GM23338 (cell line): ENCODE data around the gene GTSE1. TPM values are rescaled to one million over a fixed set of nuclear protein-coding genes. Genes with fewer than 3 reads are reported as not detected.

Source experiments
- ATAC-seq: fragments of 200-7000 bp; cut with Tn5 transposase; 3 replicates; pipeline ENCODE4 v1.9.1; 2020
- DNase-seq: peaks from one replicate; pipeline ENCODE4 v3.0.0-alpha.2; 2015; ENCODE audit warnings: low spot score
- H2AFZ ChIP-seq: fragments of 200-600 bp; sonication (generic); 2 replicates; pipeline ENCODE4 v1.8.0; 2016; ENCODE audit warnings: antibody characterized with exemption, mild to moderate bottlenecking, moderate library complexity
- H3F3A ChIP-seq: fragments of 200-600 bp; sonication (generic); replicated peaks from 2 replicates; pipeline ENCODE4 v1.8.0; 2017; ENCODE audit warnings: antibody characterized with exemption, mixed run types, low read depth
- H3K27ac ChIP-seq: fragments of 200-600 bp; sonication (generic); 2 replicates; pipeline ENCODE4 v1.6.1; 2016; ENCODE audit warnings: low read depth
- H3K27me3 ChIP-seq: fragments of 200-600 bp; sonication (generic); 2 replicates; pipeline ENCODE4 v1.8.0; 2016; ENCODE audit warnings: mild to moderate bottlenecking, mixed run types, moderate library complexity; ENCODE audit not compliant: insufficient read depth
- H3K36me3 ChIP-seq: fragments of 200-600 bp; sonication (generic); 2 replicates; pipeline ENCODE4 v1.8.0; 2016; ENCODE audit warnings: mild to moderate bottlenecking; ENCODE audit not compliant: insufficient read depth
- H3K4me1 ChIP-seq: fragments of 200-600 bp; sonication (generic); 2 replicates; pipeline ENCODE4 v1.8.0; 2016; ENCODE audit warnings: mild to moderate bottlenecking, moderate library complexity; ENCODE audit not compliant: insufficient read depth
- H3K4me2 ChIP-seq: fragments of 200-600 bp; sonication (generic); 2 replicates; pipeline ENCODE4 v1.7.1; 2017; ENCODE audit warnings: mixed run types
- H3K4me3 ChIP-seq: fragments of 200-600 bp; sonication (generic); 2 replicates; pipeline ENCODE4 v1.6.1; 2016; ENCODE audit warnings: mixed run types
- H3K79me2 ChIP-seq: fragments of 200-600 bp; sonication (generic); replicated peaks from 2 replicates; pipeline ENCODE4 v1.8.0; 2017; ENCODE audit warnings: mild to moderate bottlenecking; ENCODE audit not compliant: insufficient read depth
- H3K9me2 ChIP-seq: fragments of 200-600 bp; sonication (generic); 2 replicates; pipeline ENCODE4 v1.8.0; 2017; ENCODE audit not compliant: insufficient read depth
- H4K20me1 ChIP-seq: fragments of 200-600 bp; sonication (generic); replicated peaks from 2 replicates; pipeline ENCODE4 v1.8.0; 2017; ENCODE audit warnings: mild to moderate bottlenecking; ENCODE audit not compliant: insufficient read depth
- H3K27ac Mint-ChIP-seq: 2 replicates; pipeline ENCODE4 v1.8.0; 2020; ENCODE audit warnings: inconsistent platforms, mild to moderate bottlenecking, moderate library complexity, mixed read lengths
- H3K27me3 Mint-ChIP-seq: 3 replicates; pipeline ENCODE4 v1.8.0; 2022; ENCODE audit warnings: low read depth, mild to moderate bottlenecking, moderate library complexity, mixed read lengths, inconsistent platforms; ENCODE audit not compliant: insufficient read depth, poor library complexity
- H3K36me3 Mint-ChIP-seq: 3 replicates; pipeline ENCODE4 v1.8.0; 2021; ENCODE audit warnings: low read depth, mild to moderate bottlenecking, inconsistent platforms, moderate library complexity, mixed read lengths
- H3K4me1 Mint-ChIP-seq: 3 replicates; pipeline ENCODE4 v1.8.0; 2020; ENCODE audit warnings: mild to moderate bottlenecking, inconsistent platforms, mixed read lengths
- H3K4me3 Mint-ChIP-seq: 3 replicates; pipeline ENCODE4 v1.8.0; 2021; ENCODE audit warnings: moderate library complexity, mild to moderate bottlenecking, inconsistent platforms, mixed read lengths
- H3K9me3 Mint-ChIP-seq: 3 replicates; pipeline ENCODE4 v1.8.0; 2020; ENCODE audit warnings: moderate library complexity, mild to moderate bottlenecking, inconsistent platforms, mixed read lengths
- CTCF ChIP-seq, 2 experiments: fragments of 200-600 bp in 1 of 2; sonication (generic) in 1 of 2; conservative IDR thresholded peaks; 2 replicates each; pipeline versions ENCODE4 v1.5.1 to v1.6.1; 2016 to 2017; ENCODE audit warnings: antibody characterized with exemption in 2 of 2, low read depth in 2 of 2, mild to moderate bottlenecking in 2 of 2, moderate library complexity in 1 of 2
- EZH2 ChIP-seq: fragments of 200-600 bp; sonication (generic); IDR thresholded peaks from one replicate; pipeline ENCODE4 v1.8.0; 2017; ENCODE audit warnings: antibody characterized with exemption, mild to moderate bottlenecking, low read depth; ENCODE audit not compliant: unreplicated experiment
- EZH2phosphoT487 ChIP-seq: fragments of 200-600 bp; sonication (generic); IDR thresholded peaks from one replicate; pipeline ENCODE4 v1.8.1; 2018; ENCODE audit warnings: antibody characterized with exemption; ENCODE audit not compliant: unreplicated experiment
- NANOG ChIP-seq: IDR thresholded peaks from 2 replicates; pipeline ENCODE4 v1.6.1; 2016; ENCODE audit warnings: antibody characterized with exemption, borderline replicate concordance
- POLR2AphosphoS5 ChIP-seq: IDR thresholded peaks from 2 replicates; pipeline ENCODE4 v1.6.1; 2016; ENCODE audit warnings: antibody characterized with exemption, low read depth
- STAT1 ChIP-seq: IDR thresholded peaks from one replicate; pipeline ENCODE4 v1.6.1; 2016; ENCODE audit warnings: antibody characterized with exemption; ENCODE audit not compliant: unreplicated experiment
- ZNF114 ChIP-seq: fragments of 250-450 bp; sonication (Bioruptor Pico); IDR thresholded peaks from 2 replicates; pipeline ENCODE4 v1.5.0; 2020; ENCODE audit warnings: mild to moderate bottlenecking, moderate library complexity
- ZNF331 ChIP-seq: fragments of 250-450 bp; sonication (Bioruptor Pico); IDR thresholded peaks from 2 replicates; pipeline ENCODE4 v1.5.0; 2020; ENCODE audit warnings: low read depth, mild to moderate bottlenecking, moderate library complexity
- ZNF462 ChIP-seq: fragments of 250-450 bp; sonication (Bioruptor Pico); IDR thresholded peaks from 2 replicates; pipeline ENCODE4 v1.5.0; 2020; ENCODE audit warnings: mild to moderate bottlenecking, moderate library complexity
- polyA plus RNA-seq: library from polyadenylated mRNA; unstranded; fragments of >200 nt; fragmentation: Nextera tagmentation; extraction: Ambion mirVana; gene quantifications from 2 replicates; pipeline ENCODE4 v1.2.1, GENCODE V29; 2016
- total RNA-seq: library from RNA; depleted of rRNA; stranded (reverse); fragments of >200 nt; shearing (Covaris generic); gene quantifications from 2 replicates; pipeline ENCODE4 v1.2.3, GENCODE V29; 2014
- TF ChIP-seq, protein P1 (sequence below): IDR thresholded peaks from 2 replicates; pipeline ENCODE4 v1.6.1; 2016; ENCODE audit warnings: antibody characterized with exemption

GTSE1 gene
- total and polyA plus RNA-seq, 2 experiments from 2014 or later = 26.3 to 28.6 TPM

DNA sequence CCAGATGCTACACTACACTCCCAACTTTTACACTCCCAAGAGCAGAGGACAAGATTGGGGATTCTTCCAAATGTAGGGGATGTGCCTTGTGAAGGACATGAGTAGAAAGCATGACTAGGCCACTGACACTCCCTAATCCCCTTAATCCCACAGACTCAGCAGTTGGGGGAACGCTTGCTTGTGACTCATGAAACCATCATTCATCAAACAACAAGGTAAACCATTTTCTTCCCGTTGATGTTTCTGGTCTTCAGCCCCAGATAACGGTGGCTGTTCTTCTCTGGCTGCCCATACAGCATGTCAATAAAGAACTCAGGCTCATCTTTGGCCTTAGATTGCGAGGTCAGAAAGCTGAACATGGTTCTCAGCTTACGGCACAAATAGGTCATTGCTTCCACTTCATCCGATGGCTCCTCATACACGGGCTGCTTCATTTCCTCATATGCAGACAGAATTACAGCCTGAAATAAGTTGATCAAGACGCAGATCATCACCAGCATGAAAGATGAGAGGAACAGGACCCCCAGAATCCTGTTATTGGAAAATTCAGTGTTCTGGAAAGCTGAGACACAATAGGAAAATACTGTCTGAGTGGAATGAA, 40.2 kb upstream of the GTSE1 start:
- no peak overlapping the region for H2AFZ ChIP-seq
- peaks cover under 1% of the 10 kb centered on the region; the same call in 1 of the 2 replicates for H3K4me1 ChIP-seq
- H3K36me3 ChIP-seq = no peaks in the 10 kb centered on the region
- H4K20me1 ChIP-seq = no peaks in the 10 kb centered on the region
- peaks cover 16% of the 10 kb centered on the region; the same call in 2 of the 3 replicates for H3K9me3 Mint-ChIP-seq
- peaks cover 23% of the 10 kb centered on the region for H3K27me3 ChIP-seq
- DNase-seq = no peak
- H3K27me3 Mint-ChIP-seq = peaks cover 20% of the 10 kb centered on the region
- peaks cover 5% of the 10 kb centered on the region for H3K4me1 Mint-ChIP-seq
- H3K27ac Mint-ChIP-seq = no peak overlapping the region
- H3K4me3 ChIP-seq = no peak overlapping the region
- no peaks in the 10 kb centered on the region; the same call in 1 of the 2 replicates for H3K9me2 ChIP-seq
- TF ChIP-seq CTCF (conservative IDR thresholded peaks at IDR 0.05; ENCODE audit: low read depth in 2 of 2) (no peak), ZNF331 (CRISPR knock-in tag) (no peak), ZNF462 (CRISPR knock-in tag) (no peak), EZH2phosphoT487 (no peak), STAT1 (no peak), NANOG (no peak), EZH2 (no peak), ZNF114 (no peak), POLR2AphosphoS5 (no peak)
- TF ChIP-seq, protein P1, sequence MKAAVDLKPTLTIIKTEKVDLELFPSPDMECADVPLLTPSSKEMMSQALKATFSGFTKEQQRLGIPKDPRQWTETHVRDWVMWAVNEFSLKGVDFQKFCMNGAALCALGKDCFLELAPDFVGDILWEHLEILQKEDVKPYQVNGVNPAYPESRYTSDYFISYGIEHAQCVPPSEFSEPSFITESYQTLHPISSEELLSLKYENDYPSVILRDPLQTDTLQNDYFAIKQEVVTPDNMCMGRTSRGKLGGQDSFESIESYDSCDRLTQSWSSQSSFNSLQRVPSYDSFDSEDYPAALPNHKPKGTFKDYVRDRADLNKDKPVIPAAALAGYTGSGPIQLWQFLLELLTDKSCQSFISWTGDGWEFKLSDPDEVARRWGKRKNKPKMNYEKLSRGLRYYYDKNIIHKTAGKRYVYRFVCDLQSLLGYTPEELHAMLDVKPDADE = no peak
- no peaks in the 10 kb centered on the region; the same call in 2 of the 3 replicates for H3K36me3 Mint-ChIP-seq
- no peaks in the 10 kb centered on the region for H3K79me2 ChIP-seq
- H3K4me2 ChIP-seq = no peak overlapping the region
- no peaks in the 10 kb centered on the region for H3F3A ChIP-seq
- H3K27ac ChIP-seq = no peak overlapping the region
- no peak for ATAC-seq
- H3K4me3 Mint-ChIP-seq = no peak overlapping the region
